ENCODE results near the gene DPP3. TPM values are rescaled to one million over a fixed set of nuclear protein-coding genes. Genes with fewer than 3 reads are reported as not detected.
"Not testable (repeated sequence)": the region's sequence is repeated elsewhere in the genome, so short reads cannot be mapped to it uniquely, and the experiment has no call there.

DPP3 gene
- total RNA-seq, 4 donors from 2014 or later, result 17.8 to 33.3 (median 20.2) TPM

GRCh38 chr11:66438504-66439466 is 41.4 kb upstream of the DPP3 start, which contains the start of gene MRPL11:
Gene MRPL11, minus strand, starts transcription at chr11:66438848. Its CDS starts 94 bp downstream, at chr11:66438754.
- Histone ChIP-seq H3K27ac (replicated peaks in 1 of 4) (peak within 1 kb of the TSS; percentile 79 to 89 (median 82)), H3K27me3 (no peaks in the 10 kb centered on the region), H3K36me3 (peaks cover 18 to 35% (median 25%) of the 10 kb centered on the region in 4 donors), H3K4me3 (peak within 1 kb of the TSS; percentile 76 to 98 (median 94)), H3K9me3 (peaks cover 0 to 11% (median 3%) of the 10 kb centered on the region in 4 donors), H3K4me1 (peaks cover 9 to 17% (median 14%) of the 10 kb centered on the region in 4 donors)
- DNase-seq (ENCODE audit: extremely low spot score), result peak; percentile 94
- 11% methylated on average over 28 of the region's 45 CpGs for WGBS
- TF ChIP-seq POLR2A (IDR thresholded peaks at IDR 0.05; ENCODE audit: low read depth) (no peak), POLR2AphosphoS5 (IDR thresholded peaks at IDR 0.05) (peak; percentile 60 to 88), CTCF (IDR thresholded peaks at IDR 0.05) (peak; percentile 62 to 83 (median 73))
- intact Hi-C loops (cut with DNase I), result no loop called here

- peaks cover 0 to 12% (median 3%) of the 10 kb centered on the region in 4 donors for H3K9me3 ChIP-seq
- H3K27me3 ChIP-seq; H3K4me3 ChIP-seq; DNase-seq (ENCODE audit: extremely low spot score); H3K27ac ChIP-seq (replicated peaks in 1 of 4); intact Hi-C loops (cut with DNase I): not testable (repeated sequence)
- H3K36me3 ChIP-seq, result peaks cover 12 to 20% (median 18%) of the 10 kb centered on the region in 4 donors
- H3K4me1 ChIP-seq, result peaks cover 9 to 17% (median 14%) of the 10 kb centered on the region in 4 donors
- 90% methylated on average over 7 of the region's 29 CpGs for WGBS
Measured at GRCh38 chr11:66440101-66440939, 39.9 kb upstream of the DPP3 start.

GRCh38 chr11:66440940-66441282 is 39.3 kb upstream of the DPP3 start:
- intact Hi-C loops (cut with DNase I); DNase-seq (ENCODE audit: extremely low spot score); H3K4me3 ChIP-seq; H3K27ac ChIP-seq (replicated peaks in 1 of 4); H3K27me3 ChIP-seq: not testable (repeated sequence)
- WGBS, result 93% methylated on average over 8 of the region's 27 CpGs
- Histone ChIP-seq H3K9me3 (peaks cover 0 to 12% (median 3%) of the 10 kb centered on the region in 4 donors), H3K4me1 (peaks cover 9 to 17% (median 14%) of the 10 kb centered on the region in 4 donors), H3K36me3 (peaks cover 6 to 14% (median 12%) of the 10 kb centered on the region in 4 donors)

- Histone ChIP-seq H3K9me3 (peaks cover 0 to 12% (median 3%) of the 10 kb centered on the region in 4 donors), H3K27me3 (no peaks in the 10 kb centered on the region), H3K36me3 (no peaks in the 10 kb centered on the region), H3K27ac (replicated peaks in 1 of 4) (no peak overlapping the region), H3K4me3 (no peak overlapping the region), H3K4me1 (peaks cover 0 to 5% (median 0%) of the 10 kb centered on the region in 4 donors)
- DNase-seq (ENCODE audit: extremely low spot score), result no peak
- WGBS, result 76% methylated on average over 4 of the region's 4 CpGs
- TF ChIP-seq POLR2AphosphoS5 (IDR thresholded peaks at IDR 0.05) (no peak), EP300 (IDR thresholded peaks at IDR 0.05) (no peak), POLR2A (IDR thresholded peaks at IDR 0.05; ENCODE audit: low read depth) (no peak), CTCF (IDR thresholded peaks at IDR 0.05) (no peak)
- intact Hi-C loops (cut with DNase I), result no loop called here
Measured at GRCh38 chr11:66443602-66444001, 36.6 kb upstream of the DPP3 start.

- H3K27me3 ChIP-seq, result no peaks in the 10 kb centered on the region
- intact Hi-C loops (cut with DNase I), result no loop called here
- H3K9me3 ChIP-seq, result peaks cover 0 to 12% (median 3%) of the 10 kb centered on the region in 4 donors
- TF ChIP-seq CTCF (IDR thresholded peaks at IDR 0.05) (no peak), POLR2A (IDR thresholded peaks at IDR 0.05; ENCODE audit: low read depth) (no peak), EP300 (IDR thresholded peaks at IDR 0.05) (no peak), POLR2AphosphoS5 (IDR thresholded peaks at IDR 0.05) (no peak)
- no peak for DNase-seq (ENCODE audit: extremely low spot score)
- no peaks in the 10 kb centered on the region for H3K4me1 ChIP-seq
- no peak overlapping the region for H3K27ac ChIP-seq (replicated peaks in 1 of 4)
- no peaks in the 10 kb centered on the region for H3K36me3 ChIP-seq
- no peak overlapping the region for H3K4me3 ChIP-seq
Measured at GRCh38 chr11:66447012-66447411, 33.2 kb upstream of the DPP3 start.

Measured in esophagus muscularis mucosa (tissue), 4 donors.